GM21526 (cell line): ENCODE results near the gene EIF3I.

Experiments used
- ATAC-seq: cut with Tn5 transposase; IDR thresholded peaks from one replicate; pipeline ENCODE4 v1.9.1; 2021; ENCODE audit warnings: moderate library complexity; ENCODE audit not compliant: unreplicated experiment, low FRiP score

The EIF3I gene

DNA sequence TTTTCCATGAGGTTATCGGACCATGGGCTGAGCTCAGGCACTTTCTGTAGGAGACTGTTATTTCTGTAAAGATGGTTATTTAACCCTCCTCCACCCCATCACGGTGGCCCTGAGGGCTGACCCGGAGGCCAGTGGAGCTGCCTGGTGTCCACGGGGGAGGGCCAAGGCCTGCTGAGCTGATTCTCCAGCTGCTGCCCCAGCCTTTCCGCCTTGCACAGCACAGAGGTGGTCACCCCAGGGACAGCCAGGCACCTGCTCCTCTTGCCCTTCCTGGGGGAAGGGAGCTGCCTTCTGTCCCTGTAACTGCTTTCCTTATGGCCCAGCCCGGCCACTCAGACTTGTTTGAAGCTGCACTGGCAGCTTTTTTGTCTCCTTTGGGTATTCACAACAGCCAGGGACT, 24.4 kb upstream of the EIF3I start:
- ATAC-seq = no peak

DNA sequence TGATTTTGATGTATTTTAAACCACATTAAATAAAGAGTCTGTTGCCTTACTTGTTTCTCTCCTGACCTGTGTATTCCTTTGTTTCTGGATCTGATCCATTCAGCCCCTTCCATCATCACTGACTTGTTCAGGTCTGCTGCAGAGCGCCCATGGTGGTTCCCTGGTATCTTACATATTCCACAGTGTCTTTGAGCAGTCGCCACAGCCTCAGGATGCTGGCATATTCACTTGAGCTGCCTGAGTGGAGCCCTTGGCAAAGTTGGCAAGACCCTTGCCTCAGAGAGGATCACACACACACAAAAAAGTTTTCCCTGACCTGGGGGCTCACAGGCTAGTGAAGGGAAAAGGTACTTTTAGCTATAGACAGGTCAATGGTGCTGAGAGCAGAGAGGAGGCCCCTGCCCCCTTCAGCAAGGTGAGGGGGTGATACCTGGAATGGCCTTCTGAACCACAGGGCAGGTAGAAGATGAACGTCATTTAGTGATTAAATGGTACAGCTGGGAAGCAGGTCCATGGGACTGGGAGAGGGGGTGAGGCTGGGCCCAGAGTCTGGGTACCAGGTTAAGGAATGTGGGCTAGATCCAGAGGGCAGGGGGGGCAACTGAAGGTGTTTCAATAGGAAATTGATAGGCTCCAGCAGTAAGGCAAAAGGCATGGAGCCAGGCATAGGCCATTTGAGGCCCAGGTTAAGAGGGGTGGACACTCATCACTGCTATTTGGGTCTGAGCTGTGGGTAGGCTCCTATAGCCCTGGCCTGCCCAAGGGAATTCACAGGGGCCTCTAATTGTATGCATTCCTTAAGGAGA, 23.8 kb upstream of the EIF3I start:
- no peak for ATAC-seq

GRCh38 chr1:32199043-32199716, 23.0 kb upstream of the EIF3I start:
- ATAC-seq = no peak

DNA sequence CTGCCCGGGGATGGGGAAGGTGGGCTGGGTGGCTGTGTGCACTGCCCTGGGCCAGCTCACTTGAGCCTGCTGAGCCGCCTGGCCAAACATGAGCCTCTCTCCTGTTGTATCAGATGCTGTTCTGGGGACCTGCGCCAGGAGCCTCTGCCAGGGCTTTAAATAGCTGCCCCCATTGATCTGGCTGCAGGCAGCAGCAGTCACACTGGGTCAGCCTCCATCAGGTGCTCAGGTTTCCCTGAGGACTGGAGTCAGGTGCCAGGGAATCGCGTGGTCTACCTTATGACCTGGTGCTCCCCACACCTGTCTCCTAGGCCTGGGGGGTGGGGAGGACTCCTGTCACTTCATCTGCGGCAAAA, 22.5 kb upstream of the EIF3I start:
- no peak for ATAC-seq

- no peak for ATAC-seq
Measured at GRCh38 chr1:32200226-32201010, 21.8 kb upstream of the EIF3I start, which contains the start of gene CCDC28B. CCDC28B (plus strand) TSS chr1:32200595; CDS start chr1:32201936, 1,341 bp downstream.

GRCh38 chr1:32201011-32201855, 21.0 kb upstream of the EIF3I start:
- ATAC-seq = no peak

DNA sequence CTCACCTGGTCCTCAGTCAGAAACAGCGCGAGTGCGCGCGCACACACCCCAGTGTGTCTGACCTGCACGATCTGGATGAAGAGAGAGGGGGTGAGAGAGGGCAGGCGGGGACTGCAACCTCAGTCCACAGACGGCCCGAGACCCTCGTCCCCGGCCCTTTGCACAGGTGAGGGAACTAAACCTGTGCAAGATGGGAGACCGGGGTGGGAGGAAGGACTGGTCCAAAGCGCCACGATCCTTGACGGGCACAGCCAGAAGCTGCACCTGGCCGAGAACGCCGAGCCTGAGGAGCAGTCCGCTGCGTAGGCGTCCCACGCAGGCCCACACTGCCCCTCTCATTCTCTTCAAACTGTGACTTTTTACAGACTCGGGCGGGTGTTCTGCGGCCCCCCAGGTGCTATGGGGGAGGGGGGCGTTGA, 17.3 kb upstream of the EIF3I start:
- no peak for ATAC-seq

DNA sequence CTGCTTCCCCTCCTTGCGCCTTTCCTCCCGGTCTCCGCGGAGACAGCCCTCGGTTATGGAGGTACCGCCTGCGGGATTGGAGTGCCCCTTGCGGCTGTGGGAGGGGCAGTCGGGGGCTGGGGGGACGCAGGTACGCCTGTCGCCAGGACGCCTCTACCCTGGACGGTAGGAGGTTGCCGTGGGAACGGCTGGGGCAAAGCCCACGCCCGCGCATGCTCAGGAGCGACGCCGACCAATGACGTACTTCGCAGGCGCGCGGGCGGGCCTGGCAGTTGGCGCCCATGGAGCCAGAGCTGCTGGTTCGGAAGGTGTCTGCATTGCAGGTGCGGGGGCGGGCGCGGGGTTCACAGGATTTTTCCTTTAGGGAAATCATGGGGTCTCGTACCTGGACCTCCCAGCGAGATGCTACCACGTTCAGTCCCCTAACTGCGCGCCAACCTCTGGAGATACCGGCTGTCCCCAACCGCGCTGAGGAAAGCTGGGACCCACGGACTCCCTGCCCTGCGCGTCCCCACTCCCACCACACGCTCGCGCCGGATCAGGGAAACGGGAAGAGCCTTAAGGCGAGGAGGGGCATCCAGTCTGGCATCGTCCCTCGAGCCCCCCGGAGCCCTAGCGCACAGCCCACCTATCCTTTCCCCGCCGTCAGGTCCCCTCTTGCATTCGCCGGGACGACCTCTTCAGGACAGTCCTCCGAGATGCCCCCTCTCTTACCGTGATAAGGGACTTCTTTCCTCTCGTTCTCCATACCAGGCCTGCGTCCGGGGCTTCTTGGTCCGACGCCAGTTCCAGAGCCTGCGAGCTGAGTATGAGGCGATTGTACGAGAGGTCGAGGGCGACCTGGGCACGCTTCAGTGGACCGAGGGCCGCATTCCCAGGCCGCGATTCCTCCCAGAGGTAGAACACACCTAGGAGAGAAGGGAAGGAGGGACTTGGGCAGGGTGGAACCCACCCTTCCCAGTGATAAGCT, 16.5 kb upstream of the EIF3I start, which contains the start of gene IQCC:
IQCC (plus strand) TSS at position 271 of the 970 bp plus-strand sequence; CDS start at position 282, 11 bp downstream.
- ATAC-seq = peak; percentile 40

DNA sequence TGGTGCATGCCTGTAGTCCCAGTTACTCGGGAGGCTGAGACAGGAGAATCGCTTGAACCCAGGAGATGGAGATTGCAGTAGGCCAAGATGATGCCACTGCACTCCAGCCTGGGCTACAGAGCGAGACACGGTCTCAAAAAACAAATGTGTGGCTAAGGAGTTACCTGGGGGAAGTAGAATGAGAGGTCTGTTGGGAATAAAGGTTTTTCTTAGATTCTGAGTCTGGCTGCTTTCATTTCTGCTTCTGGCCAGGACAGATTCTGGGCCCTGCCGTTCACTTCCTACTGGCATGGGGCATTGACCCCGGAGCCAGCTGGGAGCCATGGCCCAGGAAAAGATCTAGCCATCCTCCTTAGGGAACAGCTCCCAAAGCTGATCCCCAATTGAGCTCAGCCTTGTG, 13.7 kb upstream of the EIF3I start:
- ATAC-seq = no peak

DNA sequence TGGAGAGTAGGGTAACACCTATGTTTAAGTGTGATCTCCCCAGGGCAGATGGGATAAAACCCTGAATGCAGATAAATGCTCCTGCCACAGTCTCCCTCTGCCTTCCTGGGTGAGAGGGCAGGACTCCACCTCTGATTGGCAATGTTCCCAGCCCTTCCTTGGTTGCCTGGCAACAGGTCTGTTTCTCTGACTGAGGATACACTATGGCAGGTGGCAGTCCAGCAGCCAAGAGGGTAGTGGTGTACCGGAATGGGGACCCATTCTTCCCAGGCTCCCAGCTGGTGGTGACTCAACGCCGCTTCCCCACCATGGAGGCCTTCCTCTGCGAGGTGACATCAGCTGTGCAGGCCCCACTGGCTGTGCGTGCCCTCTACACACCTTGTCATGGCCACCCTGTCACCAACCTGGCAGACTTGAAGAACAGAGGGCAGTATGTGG, 13.3 kb upstream of the EIF3I start, which contains the start of gene DCDC2B:
DCDC2B (plus strand) TSS at position 199 of the 438 bp plus-strand sequence; CDS start at position 204, 5 bp downstream.
- no peak for ATAC-seq

DNA sequence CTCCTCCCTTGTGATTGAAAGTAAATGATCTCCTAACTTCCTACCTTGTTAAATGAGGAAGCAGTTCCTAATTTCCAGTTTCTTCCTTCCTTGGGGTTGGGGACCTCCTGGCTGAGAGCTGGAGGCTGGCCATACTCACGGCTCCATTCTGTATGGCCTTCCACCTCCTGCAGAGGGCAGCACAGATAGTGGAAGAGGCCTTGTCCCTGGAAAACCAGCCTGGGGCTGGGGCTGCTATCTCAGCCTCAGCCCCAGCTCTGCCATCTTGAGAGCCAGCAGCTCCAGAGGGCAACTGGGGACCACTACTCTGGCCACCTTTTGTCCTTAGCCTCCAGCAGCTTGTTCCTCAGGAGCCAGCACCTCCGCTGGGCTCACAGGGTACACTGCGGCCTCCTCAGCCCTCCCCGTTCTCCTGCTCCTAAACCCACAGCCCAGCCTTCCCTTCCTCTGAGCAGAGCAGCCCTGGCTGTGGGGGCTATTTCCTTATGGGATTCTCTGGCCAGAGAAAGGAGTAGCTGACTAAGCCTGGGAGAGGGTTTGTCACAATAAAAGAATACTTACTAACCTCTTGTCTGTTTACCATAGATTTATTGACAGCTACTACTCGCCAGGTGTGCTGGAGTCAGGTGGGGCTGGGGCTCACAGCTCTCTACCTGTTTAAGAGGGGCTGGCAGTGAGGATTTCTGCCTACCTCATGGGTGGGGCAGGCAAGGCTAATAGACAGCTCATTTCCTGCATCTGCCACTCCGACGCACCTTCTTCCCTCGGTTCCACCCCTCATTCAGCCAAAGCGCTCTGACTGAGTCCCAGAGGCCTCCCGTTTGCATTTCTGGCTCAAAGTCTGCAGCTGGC, 6.4 kb upstream of the EIF3I start:
- ATAC-seq = no peak

- ATAC-seq = no peak
Measured at GRCh38 chr1:32216566-32216965, 5.6 kb upstream of the EIF3I start.

GRCh38 chr1:32219022-32219421, 3.2 kb upstream of the EIF3I start:
- no peak for ATAC-seq

- ATAC-seq = no peak
Measured at GRCh38 chr1:32220746-32221580, 1.2 kb upstream of the EIF3I start.

GRCh38 chr1:32221581-32221979, 627 bp upstream of the EIF3I start:
- ATAC-seq = no peak

DNA sequence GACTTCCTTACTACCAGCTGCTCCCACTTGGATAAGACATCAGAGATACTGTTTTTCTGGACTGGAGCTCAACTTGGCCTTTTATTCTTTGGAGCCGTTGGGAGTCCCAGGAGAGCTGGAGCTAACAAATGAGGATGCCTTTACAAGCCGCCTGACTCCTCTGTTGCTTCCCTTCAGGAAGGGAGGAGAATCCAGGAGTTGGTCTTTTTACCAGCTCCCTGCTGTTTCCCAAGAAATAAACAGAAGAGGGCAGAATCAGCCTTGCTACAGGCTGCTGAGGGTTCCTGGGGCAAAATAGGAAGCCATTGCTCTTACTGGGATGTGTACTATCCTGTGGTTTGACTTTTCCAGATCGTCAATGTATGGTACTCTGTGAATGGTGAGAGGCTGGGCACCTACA, 1.5 kb downstream of the EIF3I start:
- no peak for ATAC-seq

GRCh38 chr1:32224285-32224684, 2.1 kb downstream of the EIF3I start:
- no peak for ATAC-seq
